H9 (cell line): ENCODE data around the gene MALT1. TPM values are rescaled to one million over a fixed set of nuclear protein-coding genes. Genes with fewer than 3 reads are reported as not detected.

Experiments
- DNase-seq: peaks from one replicate; pipeline ENCODE4 v3.0.0-alpha.2; 2017
- H2AFZ ChIP-seq: one replicate; pipeline ENCODE4 v1.6.1; 2013; ENCODE audit warnings: mild to moderate bottlenecking, low read length, control low read depth, moderate library complexity
- H2AK5ac ChIP-seq: 2 replicates; pipeline ENCODE4 v1.6.1; 2013; ENCODE audit warnings: low read length, control low read depth, mixed read lengths; ENCODE audit not compliant: insufficient read length
- H2BK120ac ChIP-seq: one replicate; pipeline ENCODE4 v1.6.1; 2013; ENCODE audit warnings: low read depth, mild to moderate bottlenecking, low read length, control low read depth, inconsistent platforms; ENCODE audit not compliant: poor library complexity, severe bottlenecking
- H2BK12ac ChIP-seq: 2 replicates; pipeline ENCODE4 v1.6.1; 2013; ENCODE audit warnings: low read length, control low read depth, mixed read lengths, low read depth; ENCODE audit not compliant: insufficient read length
- H2BK15ac ChIP-seq: 2 replicates; pipeline ENCODE4 v1.6.1; 2013; ENCODE audit warnings: low read depth, low read length, control low read depth
- H2BK20ac ChIP-seq: one replicate; pipeline ENCODE4 v1.6.1; 2013; ENCODE audit warnings: low read depth, mild to moderate bottlenecking, low read length, control low read depth, inconsistent platforms; ENCODE audit not compliant: poor library complexity, severe bottlenecking
- H2BK5ac ChIP-seq: 2 replicates; pipeline ENCODE4 v1.6.1; 2013; ENCODE audit warnings: low read length, control low read depth, mixed read lengths; ENCODE audit not compliant: insufficient read length
- H3K14ac ChIP-seq: 2 replicates; pipeline ENCODE4 v1.6.1; 2013; ENCODE audit warnings: low read length, control low read depth; ENCODE audit not compliant: insufficient read depth
- H3K18ac ChIP-seq: 2 replicates; pipeline ENCODE4 v1.6.1; 2013; ENCODE audit warnings: low read depth, mild to moderate bottlenecking, mixed read lengths, low read length, control low read depth; ENCODE audit not compliant: insufficient read length
- H3K23ac ChIP-seq: 2 replicates; pipeline ENCODE4 v1.6.1; 2013; ENCODE audit warnings: low read length, control low read depth, mixed read lengths, low read depth; ENCODE audit not compliant: insufficient read length
- H3K23me2 ChIP-seq: 2 replicates; pipeline ENCODE4 v1.6.1; 2013; ENCODE audit warnings: low read depth, mild to moderate bottlenecking, mixed read lengths, low read length, control low read depth; ENCODE audit not compliant: insufficient read length, poor library complexity, severe bottlenecking
- H3K27ac ChIP-seq: 2 replicates; pipeline ENCODE4 v1.5.1; 2013; ENCODE audit warnings: low read length, control low read depth, mixed read lengths, low read depth; ENCODE audit not compliant: insufficient read length
- H3K27me3 ChIP-seq: 2 replicates; pipeline ENCODE4 v1.6.1; 2013; ENCODE audit warnings: low read length, control low read depth, inconsistent platforms; ENCODE audit not compliant: insufficient read depth
- H3K4ac ChIP-seq: 2 replicates; pipeline ENCODE4 v1.6.1; 2013; ENCODE audit warnings: low read depth, mild to moderate bottlenecking, control low read depth, inconsistent platforms, low read length, moderate library complexity
- H3K4me1 ChIP-seq: 2 replicates; pipeline ENCODE4 v1.6.1; 2013; ENCODE audit warnings: low read length, control low read depth, inconsistent platforms; ENCODE audit not compliant: insufficient read depth
- H3K4me2 ChIP-seq: 2 replicates; pipeline ENCODE4 v1.6.1; 2013; ENCODE audit warnings: low read length, control low read depth, mixed read lengths; ENCODE audit not compliant: insufficient read length, insufficient read depth
- H3K56ac ChIP-seq: 2 replicates; pipeline ENCODE4 v1.6.1; 2013; ENCODE audit warnings: low read depth, mild to moderate bottlenecking, mixed read lengths, low read length, control low read depth; ENCODE audit not compliant: insufficient read length
- H3K79me1 ChIP-seq: 2 replicates; pipeline ENCODE4 v1.6.1; 2013; ENCODE audit warnings: low read depth, mild to moderate bottlenecking, moderate library complexity, low read length, control low read depth, inconsistent platforms; ENCODE audit not compliant: insufficient read depth, poor library complexity, severe bottlenecking
- H3K79me2 ChIP-seq: 2 replicates; pipeline ENCODE4 v1.6.1; 2013; ENCODE audit warnings: low read length, control low read depth, inconsistent platforms; ENCODE audit not compliant: insufficient read depth
- H3K9ac ChIP-seq: 2 replicates; pipeline ENCODE4 v1.6.1; 2013; ENCODE audit warnings: low read length, control low read depth, mixed read lengths; ENCODE audit not compliant: insufficient read length; ENCODE audit errors: extremely low read depth
- H3K9me3 ChIP-seq: one replicate; pipeline ENCODE4 v1.6.1; 2013; ENCODE audit warnings: low read depth, low read length, inconsistent platforms; ENCODE audit not compliant: control insufficient read depth
- H3T11ph ChIP-seq: one replicate; pipeline ENCODE4 v1.6.1; 2013; ENCODE audit warnings: mild to moderate bottlenecking, low read length, control low read depth, inconsistent platforms
- H4K20me1 ChIP-seq: one replicate; pipeline ENCODE4 v1.6.1; 2013; ENCODE audit not compliant: control insufficient read depth, insufficient read length, insufficient read depth
- H4K5ac ChIP-seq: 2 replicates; pipeline ENCODE4 v1.6.1; 2013; ENCODE audit warnings: low read depth, mild to moderate bottlenecking, mixed read lengths, low read length, control low read depth; ENCODE audit not compliant: insufficient read length
- H4K8ac ChIP-seq: replicated peaks from 2 replicates; pipeline ENCODE4 v1.6.1; 2013; ENCODE audit warnings: low read length, control low read depth, mixed read lengths, low read depth; ENCODE audit not compliant: insufficient read length
- H4K91ac ChIP-seq: 2 replicates; pipeline ENCODE4 v1.6.1; 2013; ENCODE audit warnings: low read depth, mild to moderate bottlenecking, moderate library complexity, mixed read lengths, low read length, control low read depth; ENCODE audit not compliant: insufficient read length
- H3K27ac Mint-ChIP-seq, 3 experiments: 2 replicates in 2 of 3; 3 replicates in 1 of 3; pipeline ENCODE4 v1.8.0; 2020 to 2021; ENCODE audit warnings: mixed read lengths in 3 of 3, mild to moderate bottlenecking in 1 of 3, moderate library complexity in 1 of 3
- H3K27me3 Mint-ChIP-seq: 2 replicates; pipeline ENCODE4 v1.8.0; 2021; ENCODE audit warnings: low read depth, mild to moderate bottlenecking, moderate library complexity, mixed read lengths
- H3K36me3 Mint-ChIP-seq, 3 experiments: 2 replicates in 2 of 3; 3 replicates in 1 of 3; pipeline ENCODE4 v1.8.0; 2020 to 2021; ENCODE audit warnings: low read depth in 3 of 3, mixed read lengths in 3 of 3; ENCODE audit not compliant: insufficient read depth in 1 of 3
- H3K4me1 Mint-ChIP-seq, 2 experiments: 2 replicates each; pipeline ENCODE4 v1.8.0; 2020; ENCODE audit warnings: mixed read lengths in 2 of 2
- H3K4me3 Mint-ChIP-seq, 2 experiments: 2 replicates in 1 of 2; 3 replicates in 1 of 2; pipeline ENCODE4 v1.8.0; 2020 to 2021; ENCODE audit warnings: mild to moderate bottlenecking in 2 of 2, mixed read lengths in 2 of 2, moderate library complexity in 1 of 2
- H3K9me3 Mint-ChIP-seq, 2 experiments: 2 replicates in 1 of 2; 3 replicates in 1 of 2; pipeline ENCODE4 v1.8.0; 2020; ENCODE audit warnings: mild to moderate bottlenecking in 2 of 2, mixed read lengths in 2 of 2, moderate library complexity in 1 of 2
- WGBS: extraction: QIAGEN DNeasy Blood & Tissue Kit; methylation state at CpG from one replicate; pipeline ENCODE4 v1.1.7; 2013; ENCODE audit warnings: missing lambda C conversion rate, low lambda C conversion rate, mixed read lengths; ENCODE audit not compliant: insufficient read length; ENCODE audit errors: extremely low coverage; 5-methylcytosine and 5-hydroxymethylcytosine counted together
- total RNA-seq: library from RNA; stranded (reverse); gene quantifications from 2 replicates; pipeline ENCODE4 v1.2.1, GENCODE V29; 2021
- TF ChIP-seq, protein P1 (sequence below): fragments of 200-600 bp; sonication (generic); conservative IDR thresholded peaks from 3 replicates; pipeline ENCODE4 v1.8.0; 2021; ENCODE audit warnings: antibody characterized with exemption, mild to moderate bottlenecking

MALT1 gene
- total RNA-seq, 1 experiment from 2014 or later, result 18.1 TPM

DNA sequence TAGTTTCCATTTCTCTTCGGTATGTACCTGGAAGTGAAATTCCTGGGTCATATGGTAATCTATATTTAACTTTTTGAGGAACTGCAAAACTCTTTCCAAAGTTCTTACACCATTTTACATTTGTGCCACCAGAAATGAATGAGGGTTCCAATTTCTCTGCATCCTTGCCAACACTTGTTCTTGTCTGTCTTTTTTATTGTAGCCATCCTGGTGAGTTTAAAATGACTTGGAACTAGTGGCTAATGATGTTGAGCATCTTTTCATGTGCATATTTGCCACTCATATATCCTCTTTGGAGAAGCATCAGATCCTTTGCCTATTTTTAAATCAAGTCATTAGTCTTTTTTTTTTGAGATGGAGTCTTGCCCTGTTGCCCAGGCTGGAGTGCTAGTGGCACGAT is 59.4 kb downstream of the MALT1 start:
- Histone ChIP-seq H2BK12ac (no peak overlapping the region), H3K9me3 (no peaks in the 10 kb centered on the region), H3K27ac (no peak overlapping the region), H3K56ac (no peak overlapping the region), H3K27me3 (no peaks in the 10 kb centered on the region; the same call in 1 of the 2 replicates), H3K23ac (no peak overlapping the region), H4K20me1 (no peaks in the 10 kb centered on the region), H3K18ac (no peak overlapping the region), H3K79me2 (no peaks in the 10 kb centered on the region), H2BK120ac (no peak overlapping the region), H2BK5ac (no peak overlapping the region), H4K8ac (no peak overlapping the region), H3K4me1 (no peaks in the 10 kb centered on the region), H3T11ph (no peak overlapping the region), H3K4ac (no peak overlapping the region), H3K4me2 (no peak overlapping the region), H4K5ac (no peak overlapping the region), H3K9ac (no peak overlapping the region), H2AK5ac (no peak overlapping the region), H4K91ac (no peak overlapping the region), H2BK15ac (no peak overlapping the region), H3K23me2 (no peaks in the 10 kb centered on the region), H2BK20ac (no peak overlapping the region), H2AFZ (no peak overlapping the region), H3K79me1 (no peaks in the 10 kb centered on the region), H3K14ac (no peak overlapping the region)
- no peaks in the 10 kb centered on the region for H3K27me3 Mint-ChIP-seq
- TF ChIP-seq, protein P1, sequence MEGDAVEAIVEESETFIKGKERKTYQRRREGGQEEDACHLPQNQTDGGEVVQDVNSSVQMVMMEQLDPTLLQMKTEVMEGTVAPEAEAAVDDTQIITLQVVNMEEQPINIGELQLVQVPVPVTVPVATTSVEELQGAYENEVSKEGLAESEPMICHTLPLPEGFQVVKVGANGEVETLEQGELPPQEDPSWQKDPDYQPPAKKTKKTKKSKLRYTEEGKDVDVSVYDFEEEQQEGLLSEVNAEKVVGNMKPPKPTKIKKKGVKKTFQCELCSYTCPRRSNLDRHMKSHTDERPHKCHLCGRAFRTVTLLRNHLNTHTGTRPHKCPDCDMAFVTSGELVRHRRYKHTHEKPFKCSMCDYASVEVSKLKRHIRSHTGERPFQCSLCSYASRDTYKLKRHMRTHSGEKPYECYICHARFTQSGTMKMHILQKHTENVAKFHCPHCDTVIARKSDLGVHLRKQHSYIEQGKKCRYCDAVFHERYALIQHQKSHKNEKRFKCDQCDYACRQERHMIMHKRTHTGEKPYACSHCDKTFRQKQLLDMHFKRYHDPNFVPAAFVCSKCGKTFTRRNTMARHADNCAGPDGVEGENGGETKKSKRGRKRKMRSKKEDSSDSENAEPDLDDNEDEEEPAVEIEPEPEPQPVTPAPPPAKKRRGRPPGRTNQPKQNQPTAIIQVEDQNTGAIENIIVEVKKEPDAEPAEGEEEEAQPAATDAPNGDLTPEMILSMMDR, result no peak
- no peaks in the 10 kb centered on the region for H3K4me1 Mint-ChIP-seq
- no peaks in the 10 kb centered on the region for H3K9me3 Mint-ChIP-seq
- H3K36me3 Mint-ChIP-seq, result peaks cover 0 to 13% (median 12%) of the 10 kb centered on the region in 3 experiments; a peak in 5 of 7 replicates
- H3K4me3 Mint-ChIP-seq, result no peak overlapping the region
- no peak overlapping the region for H3K27ac Mint-ChIP-seq
- no peak for DNase-seq
- WGBS, result no CpG with 5 or more reads among the region's 2 CpGs
